HepG2 (cell line): ENCODE results near the gene NPTXR.

Source experiments
- NR2F6 ChIP-seq, 2 experiments: IDR thresholded peaks; 2 replicates each; pipeline ENCODE4 v1.6.1; 2016; ENCODE audit warnings: antibody characterized with exemption in 1 of 2, mild to moderate bottlenecking in 1 of 2
- POGK ChIP-seq: sonication (generic); formaldehyde crosslinking; conservative IDR thresholded peaks from 2 replicates; pipeline ENCODE4 v1.8.0; 2022; ENCODE audit warnings: mild to moderate bottlenecking, moderate library complexity, missing genetic modification reagents
- POLR2AphosphoS2 ChIP-seq: IDR thresholded peaks from 2 replicates; pipeline ENCODE4 v1.6.1; 2011; ENCODE audit warnings: low read depth, low read length, improper control_type of control experiment
- SIN3B ChIP-seq: fragments of 150-350 bp; IDR thresholded peaks from 2 replicates; pipeline ENCODE4 v1.6.1; 2014; ENCODE audit warnings: low read length
- SIX1 ChIP-seq: sonication (generic); formaldehyde crosslinking; IDR thresholded peaks from 2 replicates; pipeline ENCODE4 v1.4.0; 2020; ENCODE audit warnings: missing genetic modification reagents, borderline replicate concordance
- TOPORS ChIP-seq: sonication (generic); formaldehyde crosslinking; IDR thresholded peaks from 2 replicates; pipeline ENCODE4 v1.8.0; 2023; ENCODE audit warnings: mild to moderate bottlenecking, missing genetic modification reagents

- no peak for TF ChIP-seq SIX1
- TF ChIP-seq POGK: no peak
- TF ChIP-seq SIN3B: no peak
- no peak for TF ChIP-seq NR2F6 (IDR thresholded peaks at IDR 0.05)
- no peak for TF ChIP-seq NR2F6 (CRISPR knock-in tag; IDR thresholded peaks at IDR 0.05)
- no peak for TF ChIP-seq POLR2AphosphoS2
- no peak for TF ChIP-seq TOPORS (CRISPR knock-in tag)
Observed at GRCh38 chr22:38793317-38793716, 50.5 kb downstream of the NPTXR start.
